CD4-positive, alpha-beta T cell treated with Interleukin-4 for 4 hours (primary cell): Measurements from ENCODE around the gene TSC2.
"Not testable (repeated sequence)": the region's sequence is repeated elsewhere in the genome, so short reads cannot be mapped to it uniquely, and the experiment has no call there.

ENCODE experiments used
- DNase-seq: peaks from one replicate; pipeline ENCODE4 v3.0.0-alpha.2; 2020

TSC2 gene

GRCh38 chr16:2108446-2109270 is 60.9 kb downstream of the TSC2 start:
- DNase-seq: not testable (repeated sequence)

- not testable (repeated sequence) for DNase-seq
Measured at GRCh38 chr16:2109271-2109580, 61.4 kb downstream of the TSC2 start.

- not testable (repeated sequence) for DNase-seq
Measured at GRCh38 chr16:2109872-2110271, 62.1 kb downstream of the TSC2 start.

GRCh38 chr16:2110332-2111008 is 62.7 kb downstream of the TSC2 start:
- DNase-seq: not testable (repeated sequence)

GRCh38 chr16:2111009-2111353 is 63.2 kb downstream of the TSC2 start:
- DNase-seq: not testable (repeated sequence)

- not testable (repeated sequence) for DNase-seq
Measured at GRCh38 chr16:2111412-2112335, 63.9 kb downstream of the TSC2 start.

GRCh38 chr16:2112539-2113106 is 64.8 kb downstream of the TSC2 start:
- not testable (repeated sequence) for DNase-seq

- not testable (repeated sequence) for DNase-seq
Measured at GRCh38 chr16:2114225-2114624, 66.4 kb downstream of the TSC2 start.

GRCh38 chr16:2114885-2115590 is 67.3 kb downstream of the TSC2 start:
- DNase-seq: not testable (repeated sequence)

- no peak for DNase-seq
Measured at GRCh38 chr16:2115591-2115973, 67.8 kb downstream of the TSC2 start.

GRCh38 chr16:2116428-2116827 is 68.6 kb downstream of the TSC2 start:
- not testable (repeated sequence) for DNase-seq

GRCh38 chr16:2117341-2117740 is 69.6 kb downstream of the TSC2 start:
- not testable (repeated sequence) for DNase-seq

GRCh38 chr16:2117960-2118722 is 70.4 kb downstream of the TSC2 start:
- not testable (repeated sequence) for DNase-seq

GRCh38 chr16:2121325-2121724 is 73.5 kb downstream of the TSC2 start:
- DNase-seq: peak; percentile 28

GRCh38 chr16:2121853-2122252 is 74.1 kb downstream of the TSC2 start:
- no peak for DNase-seq

GRCh38 chr16:2122429-2122828 is 74.6 kb downstream of the TSC2 start:
- no peak for DNase-seq

GRCh38 chr16:2122934-2123683 is 75.3 kb downstream of the TSC2 start:
- DNase-seq: not testable (repeated sequence)

- DNase-seq: not testable (repeated sequence)
Measured at GRCh38 chr16:2123706-2124376, 76.1 kb downstream of the TSC2 start.

GRCh38 chr16:2124377-2124693 is 76.5 kb downstream of the TSC2 start:
- not testable (repeated sequence) for DNase-seq
